Measurements from ENCODE around the gene DGKG.
A peak's percentile ranks its signal among the peaks of the same experiment; 100 is the strongest.

DGKG gene

DNA sequence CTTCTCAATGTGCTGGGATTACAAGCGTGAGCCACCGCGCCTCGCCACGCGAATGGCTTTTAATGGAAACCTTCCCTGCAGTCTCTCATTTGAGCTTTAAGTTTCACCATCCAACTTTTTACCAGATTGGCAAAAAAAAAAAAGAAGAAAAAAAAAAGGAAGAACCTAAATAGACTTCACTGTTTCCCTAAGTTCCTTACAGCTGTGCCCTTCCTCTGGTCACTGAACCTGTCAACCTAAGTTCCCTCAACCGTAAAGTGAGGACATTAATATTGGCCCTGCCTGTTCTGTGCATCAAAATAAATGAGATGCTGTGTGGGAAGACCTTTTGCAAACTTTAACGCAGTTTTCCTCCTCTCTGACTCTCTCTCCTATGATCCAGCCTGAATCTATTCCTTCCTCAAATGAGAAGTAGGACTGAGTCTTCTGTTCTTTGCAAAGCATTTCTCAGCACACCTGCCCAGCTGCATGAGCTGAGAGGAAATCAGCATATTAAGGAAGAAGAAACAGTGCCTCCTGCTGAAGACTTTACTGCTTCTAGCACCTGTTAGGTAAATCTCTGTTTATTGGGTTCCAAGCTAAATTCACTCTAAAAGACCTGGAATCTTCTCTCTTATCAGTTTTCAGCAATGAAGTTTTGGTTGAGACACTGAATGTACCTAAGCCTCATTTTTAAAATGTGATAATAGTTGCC lies 153.6 kb downstream of the DGKG start:
- peak; percentile 46 for DNase-seq (ENCODE audit: low spot score)

- DNase-seq (ENCODE audit: low spot score) = no peak
Measured at GRCh38 chr3:186207515-186207914, 154.5 kb downstream of the DGKG start.

GRCh38 chr3:186200726-186201125 lies 161.3 kb downstream of the DGKG start:
- no peak for DNase-seq (ENCODE audit: low spot score)

- no peak for DNase-seq (ENCODE audit: low spot score)
Measured at GRCh38 chr3:186198442-186198841, 163.6 kb downstream of the DGKG start.

GRCh38 chr3:186194451-186194811 lies 167.6 kb downstream of the DGKG start:
- no peak for DNase-seq (ENCODE audit: low spot score)

GRCh38 chr3:186193534-186194450 lies 168.2 kb downstream of the DGKG start:
- DNase-seq (ENCODE audit: low spot score) = peak; percentile 19

- DNase-seq (ENCODE audit: low spot score) = no peak
Measured at GRCh38 chr3:186192823-186193222, 169.2 kb downstream of the DGKG start.

DNA sequence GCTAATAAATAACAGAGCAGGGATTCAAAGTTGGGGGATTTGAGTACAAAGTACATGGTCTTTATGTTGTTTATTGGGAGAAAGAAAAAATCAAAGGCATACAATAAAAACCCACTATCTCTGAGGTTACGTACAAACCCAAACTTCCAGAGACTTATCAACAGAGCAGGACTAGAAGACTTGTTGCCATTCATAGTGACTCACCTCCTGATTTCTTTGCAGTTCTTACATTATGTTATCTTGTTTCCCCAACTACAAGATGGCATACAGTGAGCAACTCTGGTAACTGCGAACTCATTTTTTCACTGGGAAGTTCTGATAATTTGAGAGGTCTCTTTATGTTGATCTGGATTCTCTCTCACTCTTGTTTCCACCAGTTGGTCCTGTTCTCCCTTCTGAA lies 172.5 kb downstream of the DGKG start:
- DNase-seq (ENCODE audit: low spot score) = no peak

DNA sequence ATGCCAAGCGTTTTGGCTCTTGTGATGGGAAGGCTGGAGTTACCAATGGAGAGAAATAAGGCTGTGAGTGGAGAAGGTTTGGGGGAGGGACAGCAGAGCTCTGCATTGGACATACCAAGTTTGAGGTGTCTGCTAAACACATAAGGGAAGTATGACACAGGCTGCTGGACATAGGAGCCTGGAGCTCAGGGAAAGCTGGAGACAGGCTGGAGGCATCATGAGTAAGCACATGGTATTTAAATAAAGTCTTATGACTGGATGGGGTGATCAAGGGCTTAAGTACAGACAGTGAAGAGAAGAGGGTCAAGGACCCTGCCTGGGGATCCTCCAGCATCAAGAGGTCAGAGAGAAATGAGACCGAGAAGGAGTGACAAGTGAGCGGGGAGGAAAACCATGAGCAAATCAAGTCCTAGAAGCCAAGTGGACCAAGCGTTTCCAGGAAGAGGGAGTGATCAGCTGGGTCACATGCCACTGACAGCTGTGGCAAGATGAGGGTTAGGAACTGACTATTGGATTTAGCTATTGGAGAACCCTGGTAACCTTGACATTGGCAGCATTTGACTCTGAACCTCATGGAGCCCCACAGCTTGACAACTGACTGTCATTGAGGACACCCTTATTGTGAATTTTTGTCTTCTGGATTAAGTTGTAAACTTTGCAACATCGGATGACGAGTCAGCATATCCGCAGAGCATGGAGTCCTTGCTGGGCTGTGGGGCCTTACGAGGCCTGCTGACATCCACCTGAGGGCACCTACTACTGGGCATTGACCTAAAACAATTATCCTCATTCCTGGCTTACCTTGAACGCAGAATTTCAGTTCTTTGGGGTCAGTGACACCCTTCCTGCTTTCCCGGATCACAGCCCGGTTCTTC lies 174.4 kb downstream of the DGKG start:
- no peak for DNase-seq (ENCODE audit: low spot score)

DNA sequence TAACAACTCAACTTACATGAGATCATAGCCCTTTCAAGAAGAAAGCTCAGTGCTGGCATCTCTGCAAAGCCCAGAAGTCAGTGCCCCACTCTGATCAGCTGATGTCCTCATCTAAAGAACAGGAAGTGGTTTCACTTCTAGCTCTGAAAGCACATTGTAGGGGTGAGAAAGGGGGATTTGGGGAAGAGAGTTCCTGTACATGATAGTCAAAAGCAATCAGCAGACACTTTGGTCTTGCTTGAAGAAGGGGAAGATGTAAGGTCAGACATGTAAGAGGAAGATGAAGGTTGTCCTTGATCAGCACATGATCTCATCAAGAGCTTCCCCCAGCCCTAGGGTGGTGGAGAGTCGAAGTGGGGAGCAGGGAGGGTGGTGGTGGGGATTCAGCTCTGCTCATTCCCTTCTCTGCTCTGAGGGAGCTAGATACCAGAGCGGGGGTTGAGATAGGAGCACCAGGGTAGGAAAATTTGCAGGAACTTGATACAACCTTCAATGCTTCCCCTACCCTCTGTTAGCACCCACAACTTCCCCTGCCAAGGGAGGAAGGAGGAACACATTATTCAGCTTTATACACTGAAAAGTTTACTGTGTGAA lies 176.7 kb downstream of the DGKG start:
- DNase-seq (ENCODE audit: low spot score) = peak; percentile 41

DNA sequence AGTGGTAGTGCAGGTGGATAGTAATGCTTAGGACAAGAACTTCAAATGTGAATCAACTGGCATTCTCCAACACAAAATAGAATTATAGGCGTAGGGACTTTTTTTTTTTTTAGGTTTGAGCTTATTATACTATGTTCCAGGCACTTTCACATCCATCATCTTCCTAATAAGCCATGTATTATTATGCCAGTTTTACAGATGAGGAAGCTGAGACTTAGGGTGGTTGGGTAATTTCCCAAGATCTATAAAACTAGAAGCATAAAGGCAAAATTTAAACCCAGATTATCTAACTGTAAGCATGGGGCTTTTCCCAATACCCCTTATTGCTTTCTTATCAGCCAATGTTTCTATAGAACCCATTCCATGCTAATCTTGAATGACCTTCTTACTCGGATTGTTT lies 178.0 kb downstream of the DGKG start:
- DNase-seq (ENCODE audit: low spot score) = no peak

- DNase-seq (ENCODE audit: low spot score) = no peak
Measured at GRCh38 chr3:186182850-186183249, 179.2 kb downstream of the DGKG start.

GRCh38 chr3:186181901-186182300 lies 180.1 kb downstream of the DGKG start:
- no peak for DNase-seq (ENCODE audit: low spot score)

DNA sequence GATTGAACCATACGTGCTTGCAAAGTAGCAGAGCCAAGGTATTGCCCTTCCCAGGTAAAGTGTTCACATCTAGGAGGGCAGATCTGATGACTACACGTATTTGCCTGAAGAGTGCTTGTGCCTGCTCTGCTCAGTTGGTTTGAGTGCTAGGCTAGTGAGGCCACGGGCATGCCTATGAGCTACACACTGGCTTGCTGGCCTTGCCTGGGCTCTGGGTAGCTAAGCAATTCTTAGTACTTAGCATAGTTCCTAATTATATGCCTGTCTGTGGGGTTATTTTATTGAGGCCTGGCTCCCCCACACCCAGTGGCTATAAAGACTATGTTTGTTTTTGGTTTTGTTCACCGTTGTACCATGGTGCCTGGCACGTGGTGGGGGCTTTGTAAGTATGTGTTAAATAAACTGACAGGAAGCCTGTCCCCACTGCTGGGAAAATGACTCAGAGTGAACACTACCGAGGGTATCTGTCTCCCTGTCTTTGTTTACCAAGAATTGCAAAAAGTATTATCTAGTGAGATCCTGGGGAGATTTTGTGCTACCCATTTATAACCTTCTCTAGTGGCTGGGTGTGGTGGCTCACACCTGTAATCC lies 181.0 kb downstream of the DGKG start:
- no peak for DNase-seq (ENCODE audit: low spot score)

DNA sequence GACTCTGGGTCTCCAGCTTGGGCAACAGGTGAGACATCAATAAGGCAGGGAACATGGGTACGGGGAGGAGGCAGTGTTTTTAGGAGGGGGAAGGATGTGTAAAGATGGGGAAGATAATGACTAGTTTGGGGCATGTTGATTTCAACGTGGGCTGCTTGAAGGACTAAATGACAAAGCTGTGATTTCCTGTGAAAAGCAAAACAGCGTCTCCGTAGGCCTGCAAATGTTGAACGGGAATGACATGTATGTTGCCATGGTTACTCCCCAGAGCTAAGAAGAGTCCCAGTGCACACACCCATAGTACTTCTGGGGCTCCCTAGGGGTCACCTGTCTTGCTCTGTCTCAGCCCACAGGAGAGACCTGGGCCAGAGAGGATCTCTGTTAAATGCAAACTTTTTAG lies 181.9 kb downstream of the DGKG start:
- no peak for DNase-seq (ENCODE audit: low spot score)

GRCh38 chr3:186178412-186178811 lies 183.6 kb downstream of the DGKG start:
- no peak for DNase-seq (ENCODE audit: low spot score)

DNA sequence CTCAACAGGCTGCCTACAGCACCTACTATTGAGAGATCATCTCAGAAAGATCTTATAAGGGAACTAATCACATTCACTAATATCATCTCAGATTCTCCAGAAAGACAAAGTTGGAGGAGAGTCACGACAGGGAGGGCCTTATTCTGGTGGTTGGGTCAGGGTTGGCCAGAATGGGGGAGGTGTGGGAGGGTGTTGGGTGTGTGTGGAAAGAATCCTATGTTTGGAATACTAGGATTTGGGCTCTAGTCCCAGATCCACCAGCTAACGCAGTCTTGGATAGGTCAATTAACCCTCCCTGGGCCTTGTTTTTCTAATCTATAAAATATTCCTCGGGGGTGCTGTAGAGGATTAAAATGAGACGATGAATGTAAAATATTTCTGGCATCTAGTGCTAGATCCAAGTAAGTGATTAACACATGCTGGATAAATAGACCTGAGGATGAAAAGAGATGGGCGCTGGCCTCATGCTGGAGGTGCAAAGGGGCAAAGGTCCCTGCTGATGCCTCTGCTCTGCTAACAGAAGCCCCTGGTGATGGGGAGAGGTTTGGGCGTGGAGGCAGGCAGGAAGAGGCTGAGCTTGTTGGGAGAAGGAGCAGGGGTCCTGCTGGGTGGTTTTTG lies 185.6 kb downstream of the DGKG start:
- no peak for DNase-seq (ENCODE audit: low spot score)

DNA sequence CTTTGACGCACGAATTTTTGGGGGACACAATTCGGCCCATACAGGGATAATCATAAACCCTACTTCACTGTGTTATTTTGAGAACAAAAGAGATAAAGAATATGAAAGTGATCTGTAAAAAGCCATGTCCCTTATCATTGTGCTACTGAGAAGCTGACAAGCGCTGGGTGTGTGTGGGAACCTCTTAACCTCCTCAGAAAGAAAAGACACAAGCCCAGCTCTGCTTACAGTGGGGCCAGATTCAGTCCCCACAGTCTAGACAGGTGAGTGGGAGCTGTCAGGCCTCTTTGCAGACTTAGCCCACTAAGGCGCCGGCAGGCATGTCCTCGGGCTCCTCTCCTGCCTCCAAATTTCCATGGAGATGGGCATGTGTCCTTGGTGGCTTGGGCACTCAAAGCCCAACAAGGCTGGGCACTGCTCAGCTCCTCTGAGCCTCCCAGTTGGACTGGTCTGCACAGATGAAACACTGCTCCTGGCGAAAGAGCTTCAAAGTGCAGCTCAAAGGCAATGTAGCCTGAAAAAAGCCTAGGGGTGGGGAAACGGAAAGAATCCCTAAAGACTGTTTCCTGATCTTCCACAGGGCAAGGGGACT lies 188.7 kb downstream of the DGKG start:
- no peak for DNase-seq (ENCODE audit: low spot score)

DNA sequence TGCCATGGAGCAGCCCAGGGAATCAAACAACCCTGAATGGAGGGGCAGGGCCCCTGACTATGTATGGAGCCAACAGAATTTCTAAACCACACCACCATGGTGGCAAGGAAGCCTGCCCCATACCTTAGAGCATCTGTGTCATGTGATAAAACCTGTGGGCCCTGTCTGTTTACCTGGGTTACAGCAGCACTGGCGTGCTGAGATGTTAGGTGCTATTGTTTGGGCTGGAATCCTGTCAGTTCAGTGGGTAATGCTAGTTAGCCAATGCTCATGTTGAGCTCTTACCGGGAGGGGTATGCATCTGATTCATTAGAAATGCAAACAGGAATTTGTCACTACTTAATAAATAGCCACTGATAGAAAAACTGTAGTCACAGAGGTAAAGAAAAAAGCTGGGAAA lies 189.7 kb downstream of the DGKG start:
- DNase-seq (ENCODE audit: low spot score) = no peak

GRCh38 chr3:186171521-186171920 lies 190.5 kb downstream of the DGKG start:
- DNase-seq (ENCODE audit: low spot score) = no peak

DNA sequence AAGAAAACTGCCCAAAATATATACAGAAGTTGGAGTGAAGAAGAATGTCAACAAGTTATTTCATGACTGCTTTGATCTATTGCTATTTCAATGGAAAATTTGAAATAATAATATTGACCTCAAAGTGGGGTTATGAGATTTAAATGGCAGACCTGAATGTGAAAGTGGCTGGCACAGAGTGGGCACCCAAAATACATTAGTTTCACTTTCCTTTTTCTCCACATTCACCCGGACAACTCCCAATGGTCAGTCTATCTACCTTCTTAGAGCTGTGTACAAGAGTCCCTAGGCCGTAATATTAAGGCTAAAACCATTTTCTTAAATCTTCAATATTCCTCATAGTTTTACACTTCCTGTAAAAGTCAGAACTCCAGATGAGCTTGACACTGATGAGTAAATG lies 191.5 kb downstream of the DGKG start:
- no peak for DNase-seq (ENCODE audit: low spot score)

Measured in germinal center (tissue), 1 donor.